AG10803 (cell line): Measurements from ENCODE around the gene SRRD.
A peak's percentile ranks its signal among the peaks of the same experiment; 100 is the strongest.

Experiments used
- DNase-seq: peaks from one replicate; pipeline ENCODE4 v3.0.0; 2010; ENCODE audit warnings: low read depth
- H3K4me3 ChIP-seq: 2 replicates; pipeline ENCODE4 v1.5.1; 2011; ENCODE audit warnings: mild to moderate bottlenecking, low read length, control low read depth
- TF ChIP-seq, protein P1 (sequence below): conservative IDR thresholded peaks from 2 replicates; pipeline ENCODE4 v1.5.1; 2011; ENCODE audit warnings: mild to moderate bottlenecking, low read length, control low read depth, inconsistent platforms

SRRD gene

DNA sequence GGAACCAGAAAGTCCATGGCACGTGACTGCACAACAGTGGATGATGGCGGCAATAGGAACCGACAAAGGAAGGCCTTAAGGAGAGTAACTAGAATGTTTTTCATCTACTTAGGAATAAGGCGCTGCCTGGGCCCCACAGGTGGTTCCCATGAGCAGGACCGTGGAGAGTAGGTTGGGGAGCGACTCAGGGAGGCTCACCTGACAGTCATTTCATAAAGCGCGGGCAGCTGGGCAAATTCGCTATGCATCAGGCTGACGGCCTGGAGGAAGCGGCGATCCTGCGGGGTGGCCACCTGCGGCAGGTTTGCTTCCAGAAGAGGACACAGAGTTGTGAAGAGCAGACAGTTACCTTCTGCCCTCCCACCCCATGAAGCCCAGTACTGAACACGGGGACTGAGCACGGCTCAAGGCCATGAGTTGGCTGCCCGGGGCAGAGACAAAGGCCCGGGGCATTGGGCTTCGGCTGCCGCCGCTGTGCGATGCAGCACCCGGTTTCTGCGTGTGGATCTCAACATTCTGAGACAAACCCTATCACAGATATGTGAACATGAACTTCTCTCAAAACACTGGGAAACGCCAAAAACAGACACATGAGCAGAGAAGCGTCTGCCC, 25.9 kb upstream of the SRRD start:
- TF ChIP-seq, protein P1, sequence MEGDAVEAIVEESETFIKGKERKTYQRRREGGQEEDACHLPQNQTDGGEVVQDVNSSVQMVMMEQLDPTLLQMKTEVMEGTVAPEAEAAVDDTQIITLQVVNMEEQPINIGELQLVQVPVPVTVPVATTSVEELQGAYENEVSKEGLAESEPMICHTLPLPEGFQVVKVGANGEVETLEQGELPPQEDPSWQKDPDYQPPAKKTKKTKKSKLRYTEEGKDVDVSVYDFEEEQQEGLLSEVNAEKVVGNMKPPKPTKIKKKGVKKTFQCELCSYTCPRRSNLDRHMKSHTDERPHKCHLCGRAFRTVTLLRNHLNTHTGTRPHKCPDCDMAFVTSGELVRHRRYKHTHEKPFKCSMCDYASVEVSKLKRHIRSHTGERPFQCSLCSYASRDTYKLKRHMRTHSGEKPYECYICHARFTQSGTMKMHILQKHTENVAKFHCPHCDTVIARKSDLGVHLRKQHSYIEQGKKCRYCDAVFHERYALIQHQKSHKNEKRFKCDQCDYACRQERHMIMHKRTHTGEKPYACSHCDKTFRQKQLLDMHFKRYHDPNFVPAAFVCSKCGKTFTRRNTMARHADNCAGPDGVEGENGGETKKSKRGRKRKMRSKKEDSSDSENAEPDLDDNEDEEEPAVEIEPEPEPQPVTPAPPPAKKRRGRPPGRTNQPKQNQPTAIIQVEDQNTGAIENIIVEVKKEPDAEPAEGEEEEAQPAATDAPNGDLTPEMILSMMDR, result no peak
- DNase-seq, result no peak

DNA sequence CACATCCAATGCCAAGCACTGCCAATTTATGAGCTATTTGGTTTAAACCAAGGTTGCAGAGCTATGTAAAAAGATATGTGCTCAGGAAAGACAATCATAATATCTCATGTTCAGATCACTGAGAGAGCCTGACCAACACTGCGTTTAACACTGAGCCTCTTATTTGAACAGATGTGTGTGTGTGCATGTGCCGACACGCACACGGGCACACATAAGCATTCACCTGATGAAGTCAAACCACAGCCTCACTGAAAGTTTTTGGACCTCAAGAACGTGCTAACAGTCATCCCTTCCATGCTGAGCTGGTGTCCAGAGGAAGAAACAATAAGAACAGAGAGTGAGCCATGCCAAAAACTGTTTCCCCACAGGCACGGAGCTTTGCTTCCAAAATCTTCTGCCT, 23.5 kb upstream of the SRRD start:
- no peak overlapping the region for H3K4me3 ChIP-seq
- DNase-seq, result no peak
- TF ChIP-seq, protein P1, result no peak

More for the DNA sequence above, 25.9 kb upstream of the SRRD start:
- H3K4me3 ChIP-seq, result no peak overlapping the region

DNA sequence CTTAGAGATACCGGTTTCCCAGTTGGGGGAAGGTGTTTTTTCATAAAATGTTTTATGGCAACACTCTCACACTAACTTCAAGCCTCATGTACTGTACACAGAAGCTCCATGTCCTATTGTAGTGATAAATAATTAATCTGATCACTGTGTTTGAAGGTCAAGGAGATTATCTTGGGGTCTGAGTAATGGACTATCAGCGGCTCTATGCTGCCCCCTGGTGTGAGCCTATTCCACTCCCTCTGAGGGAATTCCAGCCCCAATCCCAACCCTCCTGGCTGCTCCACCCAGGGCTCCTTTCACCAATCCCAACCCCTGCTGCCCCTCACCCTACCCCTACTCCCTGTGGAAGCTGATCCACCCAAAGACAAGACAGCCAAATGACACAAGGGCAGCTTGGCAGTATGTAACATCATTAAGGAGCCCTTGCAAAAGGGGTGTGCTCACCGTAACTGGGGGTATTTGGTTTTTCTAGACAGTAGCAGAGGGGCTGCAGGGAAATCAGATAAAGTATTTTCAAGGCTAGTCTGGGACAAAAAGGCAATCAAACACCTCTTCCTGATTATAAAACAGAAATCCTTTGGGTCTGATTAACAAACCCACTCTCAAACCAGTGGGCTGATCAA, 22.4 kb upstream of the SRRD start:
- peak; percentile 30 for DNase-seq
- TF ChIP-seq, protein P1, result peak; percentile 88
- H3K4me3 ChIP-seq, result no peak overlapping the region

DNA sequence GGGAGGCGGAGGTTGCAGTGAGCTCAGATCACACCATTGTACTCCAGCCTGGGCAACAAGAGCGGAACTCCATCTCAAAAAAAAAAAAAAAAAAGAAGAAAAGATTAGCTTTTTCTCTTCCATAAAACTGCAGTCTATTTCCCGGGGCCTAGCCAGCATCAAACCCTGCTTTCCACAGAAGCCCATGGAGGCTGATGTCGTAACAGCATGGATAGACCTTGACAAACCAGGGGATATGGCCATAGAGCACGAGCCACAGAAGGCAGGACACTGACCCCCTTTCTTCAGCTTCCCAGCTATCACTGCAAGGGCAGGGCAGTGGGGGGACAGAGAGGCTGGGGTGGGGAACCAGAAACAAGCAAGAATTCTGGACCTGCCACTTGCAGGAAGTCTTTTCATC, 21.6 kb upstream of the SRRD start:
- DNase-seq, result no peak
- no peak overlapping the region for H3K4me3 ChIP-seq
- TF ChIP-seq, protein P1, result no peak

DNA sequence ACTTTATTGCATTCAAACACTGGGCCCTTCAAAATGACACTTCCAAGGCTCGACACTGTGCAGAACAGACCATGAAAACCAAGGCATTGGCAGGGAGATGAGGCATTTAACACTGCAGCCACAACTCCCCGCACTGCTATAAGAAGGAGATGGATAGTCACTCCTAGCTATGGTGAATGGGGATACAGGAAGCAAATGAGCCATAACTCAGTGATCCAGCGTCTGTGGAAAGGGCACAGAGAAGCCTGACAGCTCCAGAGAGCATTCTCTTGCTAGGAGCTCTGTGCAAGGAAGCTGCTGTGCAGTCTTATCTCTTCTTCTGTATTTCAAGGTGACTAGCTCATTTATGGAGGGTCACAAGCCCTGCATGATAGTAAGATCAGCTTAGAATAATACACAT, 21.0 kb upstream of the SRRD start:
- H3K4me3 ChIP-seq, result no peak overlapping the region
- DNase-seq, result no peak
- TF ChIP-seq, protein P1, result no peak

DNA sequence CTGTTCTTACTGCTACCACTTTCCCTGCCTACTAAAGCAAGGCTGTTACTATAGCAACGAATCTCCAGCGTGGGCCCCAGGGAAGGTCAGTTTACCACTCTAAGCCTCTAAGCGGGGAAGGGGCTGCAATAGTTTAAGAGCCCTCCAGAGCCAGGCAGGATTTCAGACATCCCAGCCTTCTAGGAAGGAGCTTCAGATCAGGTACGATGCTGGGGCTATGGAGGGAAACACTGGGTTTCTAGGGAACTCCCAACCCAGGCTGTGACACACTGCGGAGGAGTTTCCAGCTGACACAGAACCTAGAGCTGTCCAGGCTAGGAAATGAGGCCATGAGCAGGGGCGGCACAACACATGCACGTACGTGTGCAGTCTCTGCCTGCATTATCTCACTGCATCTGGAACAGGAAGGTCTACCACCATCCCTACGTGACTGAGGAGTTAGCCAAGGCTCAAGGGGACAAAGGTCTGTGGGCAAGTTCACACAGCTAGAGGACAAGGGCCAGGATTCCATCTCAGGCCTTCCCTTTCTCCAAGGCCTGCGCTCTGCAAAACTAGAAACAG, 20.5 kb upstream of the SRRD start:
- TF ChIP-seq, protein P1, result no peak
- no peak for DNase-seq
- no peak overlapping the region for H3K4me3 ChIP-seq

DNA sequence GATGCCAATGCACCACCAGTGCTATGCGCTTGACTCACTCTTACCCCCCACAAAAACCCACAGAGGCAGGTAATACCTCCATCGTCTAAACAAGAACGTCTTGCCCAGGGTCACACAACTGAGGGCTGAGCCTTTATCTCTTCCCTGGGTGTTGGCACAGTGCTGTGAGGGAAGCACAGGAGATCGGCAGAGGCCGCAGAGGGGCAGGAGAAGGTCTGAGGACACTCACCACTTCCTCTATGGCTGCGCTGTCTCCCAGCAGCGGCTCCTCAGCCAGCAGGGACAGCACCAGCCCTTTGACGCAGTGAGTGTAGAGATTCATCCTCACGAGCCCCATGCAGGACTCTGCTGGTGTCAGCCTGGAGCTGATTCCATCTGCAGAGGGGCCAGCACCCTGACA, 20.0 kb upstream of the SRRD start:
- TF ChIP-seq, protein P1, result no peak
- H3K4me3 ChIP-seq, result no peak overlapping the region
- DNase-seq, result no peak
